GM23338 (cell line): ENCODE data around the gene TIAM1.

ENCODE experiments used
- EZH2 ChIP-seq: fragments of 200-600 bp; sonication (generic); IDR thresholded peaks from one replicate; pipeline ENCODE4 v1.8.0; 2017; ENCODE audit warnings: antibody characterized with exemption, mild to moderate bottlenecking, low read depth; ENCODE audit not compliant: unreplicated experiment
- EZH2phosphoT487 ChIP-seq: fragments of 200-600 bp; sonication (generic); IDR thresholded peaks from one replicate; pipeline ENCODE4 v1.8.1; 2018; ENCODE audit warnings: antibody characterized with exemption; ENCODE audit not compliant: unreplicated experiment
- POLR2AphosphoS5 ChIP-seq: IDR thresholded peaks from 2 replicates; pipeline ENCODE4 v1.6.1; 2016; ENCODE audit warnings: antibody characterized with exemption, low read depth
- ZNF114 ChIP-seq: fragments of 250-450 bp; sonication (Bioruptor Pico); IDR thresholded peaks from 2 replicates; pipeline ENCODE4 v1.5.0; 2020; ENCODE audit warnings: mild to moderate bottlenecking, moderate library complexity
- ZNF331 ChIP-seq: fragments of 250-450 bp; sonication (Bioruptor Pico); IDR thresholded peaks from 2 replicates; pipeline ENCODE4 v1.5.0; 2020; ENCODE audit warnings: low read depth, mild to moderate bottlenecking, moderate library complexity
- TF ChIP-seq, protein P1 (sequence below), 2 experiments: fragments of 200-600 bp in 1 of 2; sonication (generic) in 1 of 2; conservative IDR thresholded peaks; 2 replicates each; pipeline versions ENCODE4 v1.5.1 to v1.6.1; 2016 to 2017; ENCODE audit warnings: antibody characterized with exemption in 2 of 2, low read depth in 2 of 2, mild to moderate bottlenecking in 2 of 2, moderate library complexity in 1 of 2
- TF ChIP-seq, protein P2 (sequence below): IDR thresholded peaks from 2 replicates; pipeline ENCODE4 v1.6.1; 2016; ENCODE audit warnings: antibody characterized with exemption

DNA sequence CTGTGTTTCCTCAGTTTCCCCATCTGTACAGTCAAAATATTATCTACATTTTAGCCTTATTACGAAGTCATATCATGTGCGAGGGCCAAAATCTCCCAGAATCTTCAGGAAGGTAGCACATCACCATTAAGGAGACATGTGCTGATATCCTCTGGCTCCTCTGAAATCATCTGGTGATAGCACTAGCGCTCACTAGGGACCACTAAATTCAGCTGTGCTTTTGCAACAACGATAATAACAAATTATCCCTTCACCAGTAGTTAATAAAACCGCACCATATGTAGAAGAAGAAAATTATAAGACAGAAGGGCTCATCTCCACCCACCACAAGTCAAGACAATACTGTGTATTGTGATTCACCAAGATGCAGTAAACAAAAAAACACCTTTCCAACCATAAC, 53.3 kb downstream of the TIAM1 start:
- TF ChIP-seq EZH2 (no peak), POLR2AphosphoS5 (no peak), ZNF331 (CRISPR knock-in tag) (no peak), EZH2phosphoT487 (no peak), ZNF114 (CRISPR knock-in tag) (no peak)
- TF ChIP-seq, protein P1, sequence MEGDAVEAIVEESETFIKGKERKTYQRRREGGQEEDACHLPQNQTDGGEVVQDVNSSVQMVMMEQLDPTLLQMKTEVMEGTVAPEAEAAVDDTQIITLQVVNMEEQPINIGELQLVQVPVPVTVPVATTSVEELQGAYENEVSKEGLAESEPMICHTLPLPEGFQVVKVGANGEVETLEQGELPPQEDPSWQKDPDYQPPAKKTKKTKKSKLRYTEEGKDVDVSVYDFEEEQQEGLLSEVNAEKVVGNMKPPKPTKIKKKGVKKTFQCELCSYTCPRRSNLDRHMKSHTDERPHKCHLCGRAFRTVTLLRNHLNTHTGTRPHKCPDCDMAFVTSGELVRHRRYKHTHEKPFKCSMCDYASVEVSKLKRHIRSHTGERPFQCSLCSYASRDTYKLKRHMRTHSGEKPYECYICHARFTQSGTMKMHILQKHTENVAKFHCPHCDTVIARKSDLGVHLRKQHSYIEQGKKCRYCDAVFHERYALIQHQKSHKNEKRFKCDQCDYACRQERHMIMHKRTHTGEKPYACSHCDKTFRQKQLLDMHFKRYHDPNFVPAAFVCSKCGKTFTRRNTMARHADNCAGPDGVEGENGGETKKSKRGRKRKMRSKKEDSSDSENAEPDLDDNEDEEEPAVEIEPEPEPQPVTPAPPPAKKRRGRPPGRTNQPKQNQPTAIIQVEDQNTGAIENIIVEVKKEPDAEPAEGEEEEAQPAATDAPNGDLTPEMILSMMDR (conservative IDR thresholded peaks at IDR 0.05; ENCODE audit: low read depth in 2 of 2): no peak
- TF ChIP-seq, protein P2, sequence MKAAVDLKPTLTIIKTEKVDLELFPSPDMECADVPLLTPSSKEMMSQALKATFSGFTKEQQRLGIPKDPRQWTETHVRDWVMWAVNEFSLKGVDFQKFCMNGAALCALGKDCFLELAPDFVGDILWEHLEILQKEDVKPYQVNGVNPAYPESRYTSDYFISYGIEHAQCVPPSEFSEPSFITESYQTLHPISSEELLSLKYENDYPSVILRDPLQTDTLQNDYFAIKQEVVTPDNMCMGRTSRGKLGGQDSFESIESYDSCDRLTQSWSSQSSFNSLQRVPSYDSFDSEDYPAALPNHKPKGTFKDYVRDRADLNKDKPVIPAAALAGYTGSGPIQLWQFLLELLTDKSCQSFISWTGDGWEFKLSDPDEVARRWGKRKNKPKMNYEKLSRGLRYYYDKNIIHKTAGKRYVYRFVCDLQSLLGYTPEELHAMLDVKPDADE: no peak
